B cell (primary cell): ENCODE data around the gene PLPP7. TPM values are rescaled to one million over a fixed set of nuclear protein-coding genes. Genes with fewer than 3 reads are reported as not detected.

Source experiments
- ATAC-seq: fragments of 200-7000 bp; cut with Tn5 transposase; one replicate; pipeline ENCODE4 v1.10.0; 2021; ENCODE audit warnings: low read depth, mild to moderate bottlenecking, moderate number of reproducible peaks, moderate library complexity
- CTCF ChIA-PET: fragments of 350-600 bp; sonication (Branson Sonifier 250); formaldehyde crosslinking; loops from one replicate; lab custom pipeline; 2021; ENCODE audit warnings: antibody characterized with exemption, inconsistent platforms; lab: Charles Lee
- POLR2A ChIA-PET: fragments of 350-600 bp; sonication (Branson Sonifier 250); formaldehyde crosslinking; loops from one replicate; lab custom pipeline; 2021; ENCODE audit warnings: antibody characterized with exemption; lab: Charles Lee
- DNase-seq: peaks from one replicate; pipeline ENCODE4 v3.0.0; 2013
- H2AFZ ChIP-seq: 2 replicates; pipeline ENCODE4 v1.6.1; 2012; ENCODE audit warnings: mild to moderate bottlenecking, low read depth, low read length; ENCODE audit not compliant: insufficient read depth, poor library complexity, severe bottlenecking
- H3K27ac ChIP-seq, 2 donors: 1 replicate in 1 of 2; 2 replicates in 1 of 2; pipeline ENCODE4 v1.5.1; 2012 to 2013; ENCODE audit warnings: low read length in 2 of 2, mild to moderate bottlenecking in 2 of 2, moderate library complexity in 1 of 2
- H3K27me3 ChIP-seq, 4 experiments: fragments of 200-600 bp in 1 of 4; sonication (generic) in 1 of 4; replicated peaks in 1 of 4; 1 replicate in 2 of 4; 2 replicates in 2 of 4; pipeline versions ENCODE4 v1.6.1 to v1.7.0; 2013 to 2016; ENCODE audit warnings: low read length in 3 of 4, mild to moderate bottlenecking in 2 of 4, mixed read lengths in 1 of 4, moderate library complexity in 1 of 4; ENCODE audit not compliant: insufficient read depth in 4 of 4, control insufficient read depth in 3 of 4; ENCODE audit errors: control extremely low read depth in 1 of 4
- H3K36me3 ChIP-seq, 2 experiments: replicated peaks in 1 of 2; 1 replicate in 1 of 2; 2 replicates in 1 of 2; pipeline versions ENCODE4 v1.6.1 to v1.7.1; 2013; ENCODE audit warnings: low read length in 1 of 2; ENCODE audit not compliant: insufficient read depth in 2 of 2, control insufficient read depth in 1 of 2; ENCODE audit errors: control extremely low read depth in 1 of 2, extremely low read depth in 1 of 2
- H3K4me1 ChIP-seq, 2 donors: fragments of 200-600 bp in 1 of 2; sonication (generic) in 1 of 2; 1 replicate in 1 of 2; 2 replicates in 1 of 2; pipeline versions ENCODE4 v1.5.1 to v1.6.1; 2013 to 2017; ENCODE audit warnings: low read length in 2 of 2; ENCODE audit not compliant: control insufficient read depth in 2 of 2, insufficient read depth in 2 of 2
- H3K4me2 ChIP-seq: replicated peaks from 2 replicates; pipeline ENCODE3; 2012; ENCODE audit warnings: mild to moderate bottlenecking, low read depth, low read length; ENCODE audit not compliant: poor library complexity, severe bottlenecking
- H3K4me3 ChIP-seq, 5 experiments: fragments of 200-600 bp in 1 of 5; sonication (generic) in 1 of 5; 1 replicate in 3 of 5; 2 replicates in 2 of 5; pipeline versions ENCODE4 v1.5.1 to v1.7.0; 2011 to 2016; ENCODE audit warnings: low read length in 4 of 5, mild to moderate bottlenecking in 4 of 5, low read depth in 2 of 5, control low read depth in 1 of 5, moderate library complexity in 1 of 5; ENCODE audit not compliant: insufficient read depth in 1 of 5; ENCODE audit errors: control extremely low read depth in 1 of 5, extremely low read depth in 1 of 5
- H3K79me2 ChIP-seq: fragments of 200-600 bp; sonication (generic); one replicate; pipeline ENCODE4 v1.6.0; 2016; ENCODE audit warnings: low read length; ENCODE audit not compliant: control insufficient read depth, insufficient read depth
- H3K9ac ChIP-seq: fragments of 200-600 bp; sonication (generic); 2 replicates; pipeline ENCODE4 v1.6.1; 2017; ENCODE audit warnings: mild to moderate bottlenecking, low read length, moderate library complexity
- H3K9me3 ChIP-seq, 3 donors: one replicate each; pipeline versions ENCODE4 v1.6.1 to v1.7.1; 2013; ENCODE audit warnings: low read length in 2 of 3; ENCODE audit not compliant: control insufficient read depth in 2 of 3, insufficient read depth in 1 of 3; ENCODE audit errors: control extremely low read depth in 1 of 3
- H4K20me1 ChIP-seq: 2 replicates; pipeline ENCODE4 v1.6.0; 2012; ENCODE audit warnings: mild to moderate bottlenecking, low read length; ENCODE audit not compliant: insufficient read depth, control insufficient read depth, poor library complexity, severe bottlenecking
- H3K27ac Mint-ChIP-seq: one replicate; pipeline ENCODE4 v1.8.0; 2021; ENCODE audit warnings: mixed read lengths
- H3K27me3 Mint-ChIP-seq: one replicate; pipeline ENCODE4 v1.8.0; 2021; ENCODE audit warnings: mixed read lengths
- H3K4me1 Mint-ChIP-seq: one replicate; pipeline ENCODE4 v1.8.0; 2021; ENCODE audit warnings: mixed read lengths
- H3K4me3 Mint-ChIP-seq: one replicate; pipeline ENCODE4 v1.8.0; 2021; ENCODE audit warnings: mixed read lengths
- H3K9me3 Mint-ChIP-seq: one replicate; pipeline ENCODE4 v1.8.0; 2022; ENCODE audit warnings: mixed read lengths; ENCODE audit not compliant: insufficient read depth
- CTCF ChIP-seq: fragments of 200-600 bp; IDR thresholded peaks from one replicate; pipeline ENCODE4 v1.8.0; 2022; ENCODE audit warnings: antibody characterized with exemption, mild to moderate bottlenecking
- EZH2 ChIP-seq: IDR thresholded peaks from 2 replicates; pipeline ENCODE4 v1.6.1; 2012; ENCODE audit warnings: borderline replicate concordance, low read depth, mild to moderate bottlenecking, moderate library complexity, low read length; ENCODE audit not compliant: insufficient read depth, poor library complexity, severe bottlenecking
- WGBS: methylation state at CpG from one replicate; pipeline ENCODE4 v1.1.5; 2013; ENCODE audit warnings: missing lambda C conversion rate; ENCODE audit not compliant: insufficient coverage; 5-methylcytosine and 5-hydroxymethylcytosine counted together
- intact Hi-C: fragments of 100-400 bp; cut with micrococcal nuclease; formaldehyde crosslinking; loops from one replicate; pipeline ENCODE4 v1.10.0; 2022
- polyA plus RNA-seq: library from polyadenylated mRNA; depleted of rRNA; stranded (reverse); fragments of >200 nt; gene quantifications from 2 replicates; pipeline ENCODE4 v1.2.3, GENCODE V29; 2012
- total RNA-seq, 2 donors: library from RNA; stranded (reverse); fragments of 120-200 nt in 1 of 2; gene quantifications; 1 replicate in 1 of 2; 2 replicates in 1 of 2; pipeline versions ENCODE4 v1.2.3 to v1.2.4, GENCODE V29; 2013 to 2022

PLPP7 gene
- total and polyA plus RNA-seq, 2 donors (not counting 1 experiment from before 2014, with no cell fraction given): 0.57 to 2.0 TPM

GRCh38 chr9:131282175-131282574 is 7.3 kb upstream of the PLPP7 start:
- H3K79me2 ChIP-seq: no peaks in the 10 kb centered on the region
- Mint-ChIP-seq H3K4me3 (peak overlapping the region; percentile 26), H3K4me1 (peaks cover 23% of the 10 kb centered on the region), H3K9me3 (no peaks in the 10 kb centered on the region), H3K27ac (no peak overlapping the region), H3K27me3 (peaks cover 10% of the 10 kb centered on the region)
- H3K4me3 ChIP-seq: no peak overlapping the region
- no peaks in the 10 kb centered on the region for H3K36me3 ChIP-seq
- no peaks in the 10 kb centered on the region for H3K9me3 ChIP-seq
- no peak for ATAC-seq
- no peak for DNase-seq
- peaks cover 0 to 17% (median 5%) of the 10 kb centered on the region in 4 experiments for H3K27me3 ChIP-seq
- H3K4me1 ChIP-seq: peaks cover 18 to 25% of the 10 kb centered on the region in 2 donors
- TF ChIP-seq EZH2 (no peak), CTCF (no peak)
- H2AFZ ChIP-seq: peak overlapping the region; percentile 51
- intact Hi-C loops: no loop called here
- H3K27ac ChIP-seq: no peak overlapping the region
- H3K4me2 ChIP-seq: peak overlapping the region; percentile 66
- no peaks in the 10 kb centered on the region for H4K20me1 ChIP-seq
- 91% methylated on average over 3 of the region's 4 CpGs for WGBS
- H3K9ac ChIP-seq: no peak overlapping the region
- CTCF ChIA-PET: no interaction called here
- POLR2A ChIA-PET: no interaction called here

GRCh38 chr9:131282688-131283422 is 6.7 kb upstream of the PLPP7 start:
- TF ChIP-seq EZH2 (no peak), CTCF (no peak)
- Histone ChIP-seq H2AFZ (peak overlapping the region; percentile 51), H3K79me2 (no peaks in the 10 kb centered on the region), H3K36me3 (no peaks in the 10 kb centered on the region), H3K9me3 (no peaks in the 10 kb centered on the region), H3K27ac (no peak overlapping the region), H3K4me2 (peak overlapping the region; percentile 66), H3K27me3 (peaks cover 0 to 17% (median 5%) of the 10 kb centered on the region in 4 experiments), H3K4me1 (peaks cover 18 to 25% of the 10 kb centered on the region in 2 donors), H3K9ac (peak overlapping the region; percentile 19), H3K4me3 (peak overlapping the region in 1 of 5 experiments; percentile 35), H4K20me1 (no peaks in the 10 kb centered on the region)
- Mint-ChIP-seq H3K4me3 (peak overlapping the region; percentile 47), H3K4me1 (peaks cover 23% of the 10 kb centered on the region), H3K9me3 (no peaks in the 10 kb centered on the region), H3K27me3 (peaks cover 10% of the 10 kb centered on the region), H3K27ac (no peak overlapping the region)
- WGBS: 9% methylated on average over 55 of the region's 61 CpGs
- CTCF ChIA-PET: interaction anchor here (1.6 kb wide), 1 partner anchor 53 kb away, joined by 3 read pairs; no protein-coding TSS in a partner anchor
- intact Hi-C loops: no loop called here
- POLR2A ChIA-PET: no interaction called here
- ATAC-seq (no peak), DNase-seq (no peak)
